ENCODE data around the gene TBCB. TPM values are rescaled to one million over a fixed set of nuclear protein-coding genes. Genes with fewer than 3 reads are reported as not detected.

TBCB gene
- total and polyA plus RNA-seq, 2 of the 4 experiments (the other 2 are of a cell fraction) = 182 to 269 TPM

DNA sequence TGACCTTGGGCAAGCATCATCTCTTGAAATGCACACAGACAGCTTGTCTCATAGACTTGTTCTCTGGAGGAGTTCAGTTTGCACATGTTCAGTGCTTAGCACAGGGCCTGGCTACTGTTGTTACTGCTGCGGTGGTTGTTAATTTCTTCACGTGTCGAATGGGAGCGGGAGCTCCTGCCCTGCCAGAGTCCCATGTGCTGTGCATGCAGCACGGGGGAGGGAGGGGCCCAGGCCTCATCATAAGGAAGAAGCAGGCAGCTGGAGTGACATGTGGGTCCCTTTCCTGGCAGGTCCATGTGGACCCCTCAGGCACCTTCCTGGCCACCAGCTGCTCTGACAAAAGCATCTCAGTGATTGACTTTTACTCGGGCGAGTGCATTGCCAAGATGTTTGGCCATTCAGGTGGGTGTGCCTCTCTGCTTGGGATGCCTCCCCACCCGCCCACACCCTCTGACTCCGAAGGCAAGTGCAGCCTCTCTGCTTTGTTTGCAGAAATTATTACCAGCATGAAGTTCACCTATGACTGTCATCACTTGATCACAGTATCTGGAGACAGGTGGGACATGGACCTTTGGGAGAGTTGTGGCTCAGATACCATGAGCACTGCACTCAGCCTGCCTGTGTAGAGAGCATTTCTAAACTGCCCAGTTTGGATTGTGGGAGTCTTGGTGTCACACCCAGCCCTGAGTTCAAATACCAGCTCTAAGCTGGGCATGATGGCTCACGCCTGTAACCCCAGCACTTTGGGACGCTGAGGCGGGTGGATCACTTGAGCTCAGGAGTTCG, 24.2 kb upstream of the TBCB start:
- H2BK20ac ChIP-seq (ENCODE audit: low read depth, low read length) = no peak overlapping the region
- no peak overlapping the region for H3K14ac ChIP-seq (replicated peaks; ENCODE audit: low read depth, low read length)
- H4K91ac ChIP-seq (ENCODE audit: insufficient read depth, low read depth, low read length) = no peak overlapping the region
- H3K4me1 ChIP-seq (ENCODE audit: control insufficient read depth, insufficient read depth, low read length) = no peaks in the 10 kb centered on the region
- in situ Hi-C loops (cut with MboI; ENCODE audit: low sequenced_read_pairs) = no loop called here
- H3K4me3 ChIP-seq (ENCODE audit: insufficient read depth, low read depth, low read length) = no peak overlapping the region
- no peak overlapping the region for H2BK120ac ChIP-seq (ENCODE audit: low read depth, low read length)
- intact Hi-C loops (cut with micrococcal nuclease) = no loop called here
- ChIA-PET CTCF (no interaction called here), POLR2A (ENCODE audit: unreplicated experiment) (no interaction called here)
- H3K36me3 ChIP-seq (ENCODE audit: control insufficient read depth, insufficient read depth, low read length) = peaks cover 18% of the 10 kb centered on the region
- no peak overlapping the region for H3K23ac ChIP-seq (ENCODE audit: low read depth, low read length)
- H2AK9ac ChIP-seq (replicated peaks; ENCODE audit: low read depth, low read length, poor library complexity) = no peak overlapping the region
- no peaks in the 10 kb centered on the region for H3K9me3 ChIP-seq (ENCODE audit: control insufficient read depth, insufficient read depth, low read length)
- no peaks in the 10 kb centered on the region for H3K27me3 ChIP-seq (ENCODE audit: control insufficient read depth, insufficient read depth, low read length)
- no peak overlapping the region for H3K18ac ChIP-seq (ENCODE audit: low read depth, low read length)
- H3K9ac ChIP-seq (ENCODE audit: low read depth, low read length) = no peak overlapping the region
- no TSS peak for BruUV-seq (replicated peaks)
- H2AFZ ChIP-seq (replicated peaks; ENCODE audit: low read length, poor library complexity) = no peak overlapping the region
- no peak overlapping the region for H2BK15ac ChIP-seq (ENCODE audit: low read depth, low read length)
- H3K4ac ChIP-seq (ENCODE audit: low read depth, low read length) = no peak overlapping the region
- no peak overlapping the region for H3K56ac ChIP-seq (ENCODE audit: extremely low read depth, insufficient read depth, low read length)
- TF ChIP-seq MAZ (IDR thresholded peaks at IDR 0.05; ENCODE audit: borderline replicate concordance, low read depth, low read length) = no peak
- TF ChIP-seq, protein P1, sequence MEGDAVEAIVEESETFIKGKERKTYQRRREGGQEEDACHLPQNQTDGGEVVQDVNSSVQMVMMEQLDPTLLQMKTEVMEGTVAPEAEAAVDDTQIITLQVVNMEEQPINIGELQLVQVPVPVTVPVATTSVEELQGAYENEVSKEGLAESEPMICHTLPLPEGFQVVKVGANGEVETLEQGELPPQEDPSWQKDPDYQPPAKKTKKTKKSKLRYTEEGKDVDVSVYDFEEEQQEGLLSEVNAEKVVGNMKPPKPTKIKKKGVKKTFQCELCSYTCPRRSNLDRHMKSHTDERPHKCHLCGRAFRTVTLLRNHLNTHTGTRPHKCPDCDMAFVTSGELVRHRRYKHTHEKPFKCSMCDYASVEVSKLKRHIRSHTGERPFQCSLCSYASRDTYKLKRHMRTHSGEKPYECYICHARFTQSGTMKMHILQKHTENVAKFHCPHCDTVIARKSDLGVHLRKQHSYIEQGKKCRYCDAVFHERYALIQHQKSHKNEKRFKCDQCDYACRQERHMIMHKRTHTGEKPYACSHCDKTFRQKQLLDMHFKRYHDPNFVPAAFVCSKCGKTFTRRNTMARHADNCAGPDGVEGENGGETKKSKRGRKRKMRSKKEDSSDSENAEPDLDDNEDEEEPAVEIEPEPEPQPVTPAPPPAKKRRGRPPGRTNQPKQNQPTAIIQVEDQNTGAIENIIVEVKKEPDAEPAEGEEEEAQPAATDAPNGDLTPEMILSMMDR (conservative IDR thresholded peaks at IDR 0.05; ENCODE audit: low read depth, low read length) = no peak
- no peaks in the 10 kb centered on the region for H4K20me1 ChIP-seq (ENCODE audit: insufficient read depth, low read length)
- no peak overlapping the region for H4K8ac ChIP-seq (ENCODE audit: low read depth in 2 of 2, low read length in 2 of 2)
- 97% methylated on average over 5 of the region's 13 CpGs; no CpG with 5 or more reads in 1 of the 2 experiments for WGBS, 2 experiments (ENCODE audit: extremely low coverage in 2 of 2, insufficient read length in 1 of 2)
- H3K79me1 ChIP-seq (ENCODE audit: low read depth in 1 of 2, low read length in 2 of 2) = no peaks in the 10 kb centered on the region
- no peak overlapping the region for H3K4me2 ChIP-seq (ENCODE audit: low read depth, low read length)
- DNase-seq (no peak), ATAC-seq (ENCODE audit: low read depth) (no peak)
- no peak overlapping the region for H4K5ac ChIP-seq (ENCODE audit: low read depth, low read length)
- 0 out of 2 replicates have a peak, but pooled peaks cover 6% of the 10 kb centered on the region for H3K9me1 ChIP-seq (ENCODE audit: insufficient read depth, low read length)
- dilution Hi-C loops (cut with HindIII; ENCODE audit: low sequenced_read_pairs, unreplicated experiment) = no loop called here
- H2AK5ac ChIP-seq (ENCODE audit: low read depth, low read length) = no peak overlapping the region
- H2BK5ac ChIP-seq (ENCODE audit: low read depth, low read length, poor library complexity, severe bottlenecking) = no peak overlapping the region
- no peak overlapping the region for H3K27ac ChIP-seq (ENCODE audit: insufficient read depth, low read length)
